Panc1 (cell line): ENCODE results near the gene ACTR3.

Experiments used
- POLR2AphosphoS5 ChIP-seq: IDR thresholded peaks from 2 replicates; pipeline ENCODE4 v1.6.1; 2012; ENCODE audit warnings: mild to moderate bottlenecking, low read depth, low read length, moderate library complexity
- SIN3A ChIP-seq: IDR thresholded peaks from 2 replicates; pipeline ENCODE4 v1.6.1; 2012; ENCODE audit warnings: low read depth, mild to moderate bottlenecking, low read length, moderate library complexity, borderline replicate concordance; ENCODE audit not compliant: insufficient read depth
- TCF7L2 ChIP-seq: IDR thresholded peaks from 2 replicates; pipeline ENCODE4 v1.6.1; 2011; ENCODE audit warnings: mild to moderate bottlenecking, low read depth, low read length, inconsistent platforms
- TF ChIP-seq, protein P1 (sequence below): fragments of 450-650 bp; IDR thresholded peaks from 2 replicates; pipeline ENCODE4 v1.5.1; 2017; ENCODE audit warnings: mild to moderate bottlenecking
- TF ChIP-seq, protein P2 (sequence below), 2 experiments: IDR thresholded peaks; 2 replicates each; pipeline ENCODE4 v1.6.1; 2011 to 2012; ENCODE audit warnings: low read depth in 2 of 2, control low read depth in 1 of 2, low read length in 1 of 2, mild to moderate bottlenecking in 1 of 2, moderate library complexity in 1 of 2; ENCODE audit not compliant: insufficient read depth in 1 of 2

DNA sequence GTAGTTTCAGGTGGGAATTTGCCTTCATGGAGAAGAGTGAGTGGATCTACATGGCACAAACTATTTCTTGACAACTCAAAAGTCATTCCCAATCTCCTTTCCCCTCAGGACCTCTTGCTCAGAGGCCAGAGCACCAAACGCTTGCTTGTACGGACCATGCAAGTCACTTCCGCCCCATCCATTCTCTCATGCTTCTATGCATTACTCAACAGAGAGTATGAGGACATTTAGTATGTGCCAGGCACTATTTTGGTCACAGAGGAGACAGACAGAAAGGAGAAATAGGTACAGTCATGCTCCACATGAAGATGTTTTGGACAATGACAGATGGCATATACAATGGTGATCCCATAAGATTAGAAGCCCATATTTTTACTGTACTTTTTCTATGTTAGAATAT is 117.5 kb downstream of the ACTR3 start:
- TF ChIP-seq, protein P1, sequence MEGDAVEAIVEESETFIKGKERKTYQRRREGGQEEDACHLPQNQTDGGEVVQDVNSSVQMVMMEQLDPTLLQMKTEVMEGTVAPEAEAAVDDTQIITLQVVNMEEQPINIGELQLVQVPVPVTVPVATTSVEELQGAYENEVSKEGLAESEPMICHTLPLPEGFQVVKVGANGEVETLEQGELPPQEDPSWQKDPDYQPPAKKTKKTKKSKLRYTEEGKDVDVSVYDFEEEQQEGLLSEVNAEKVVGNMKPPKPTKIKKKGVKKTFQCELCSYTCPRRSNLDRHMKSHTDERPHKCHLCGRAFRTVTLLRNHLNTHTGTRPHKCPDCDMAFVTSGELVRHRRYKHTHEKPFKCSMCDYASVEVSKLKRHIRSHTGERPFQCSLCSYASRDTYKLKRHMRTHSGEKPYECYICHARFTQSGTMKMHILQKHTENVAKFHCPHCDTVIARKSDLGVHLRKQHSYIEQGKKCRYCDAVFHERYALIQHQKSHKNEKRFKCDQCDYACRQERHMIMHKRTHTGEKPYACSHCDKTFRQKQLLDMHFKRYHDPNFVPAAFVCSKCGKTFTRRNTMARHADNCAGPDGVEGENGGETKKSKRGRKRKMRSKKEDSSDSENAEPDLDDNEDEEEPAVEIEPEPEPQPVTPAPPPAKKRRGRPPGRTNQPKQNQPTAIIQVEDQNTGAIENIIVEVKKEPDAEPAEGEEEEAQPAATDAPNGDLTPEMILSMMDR: no peak
- no peak for TF ChIP-seq POLR2AphosphoS5
- no peak for TF ChIP-seq SIN3A
- TF ChIP-seq, protein P2, sequence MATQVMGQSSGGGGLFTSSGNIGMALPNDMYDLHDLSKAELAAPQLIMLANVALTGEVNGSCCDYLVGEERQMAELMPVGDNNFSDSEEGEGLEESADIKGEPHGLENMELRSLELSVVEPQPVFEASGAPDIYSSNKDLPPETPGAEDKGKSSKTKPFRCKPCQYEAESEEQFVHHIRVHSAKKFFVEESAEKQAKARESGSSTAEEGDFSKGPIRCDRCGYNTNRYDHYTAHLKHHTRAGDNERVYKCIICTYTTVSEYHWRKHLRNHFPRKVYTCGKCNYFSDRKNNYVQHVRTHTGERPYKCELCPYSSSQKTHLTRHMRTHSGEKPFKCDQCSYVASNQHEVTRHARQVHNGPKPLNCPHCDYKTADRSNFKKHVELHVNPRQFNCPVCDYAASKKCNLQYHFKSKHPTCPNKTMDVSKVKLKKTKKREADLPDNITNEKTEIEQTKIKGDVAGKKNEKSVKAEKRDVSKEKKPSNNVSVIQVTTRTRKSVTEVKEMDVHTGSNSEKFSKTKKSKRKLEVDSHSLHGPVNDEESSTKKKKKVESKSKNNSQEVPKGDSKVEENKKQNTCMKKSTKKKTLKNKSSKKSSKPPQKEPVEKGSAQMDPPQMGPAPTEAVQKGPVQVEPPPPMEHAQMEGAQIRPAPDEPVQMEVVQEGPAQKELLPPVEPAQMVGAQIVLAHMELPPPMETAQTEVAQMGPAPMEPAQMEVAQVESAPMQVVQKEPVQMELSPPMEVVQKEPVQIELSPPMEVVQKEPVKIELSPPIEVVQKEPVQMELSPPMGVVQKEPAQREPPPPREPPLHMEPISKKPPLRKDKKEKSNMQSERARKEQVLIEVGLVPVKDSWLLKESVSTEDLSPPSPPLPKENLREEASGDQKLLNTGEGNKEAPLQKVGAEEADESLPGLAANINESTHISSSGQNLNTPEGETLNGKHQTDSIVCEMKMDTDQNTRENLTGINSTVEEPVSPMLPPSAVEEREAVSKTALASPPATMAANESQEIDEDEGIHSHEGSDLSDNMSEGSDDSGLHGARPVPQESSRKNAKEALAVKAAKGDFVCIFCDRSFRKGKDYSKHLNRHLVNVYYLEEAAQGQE (IDR thresholded peaks at IDR 0.05; ENCODE audit: insufficient read depth in 1 of 2, low read depth in 2 of 2, low read length in 1 of 2): no peak
- no peak for TF ChIP-seq TCF7L2
